PC-3 (cell line): ENCODE data around the gene ZNF593OS.

Source experiments
- CTCF ChIP-seq: fragments of 300-600 bp; sonication (generic); conservative IDR thresholded peaks from 2 replicates; pipeline ENCODE4 v1.5.1; 2017; ENCODE audit warnings: antibody characterized with exemption, low read depth, mild to moderate bottlenecking, low read length
- EZH2phosphoT487 ChIP-seq: fragments of 300-600 bp; sonication (generic); IDR thresholded peaks from 2 replicates; pipeline ENCODE4 v1.6.1; 2018; ENCODE audit warnings: mild to moderate bottlenecking, antibody characterized with exemption, low read length, borderline replicate concordance

GRCh38 chr1:26180010-26180506, 8.4 kb upstream of the ZNF593OS start:
- no peak for TF ChIP-seq CTCF
- TF ChIP-seq EZH2phosphoT487: no peak
